ENCODE data around the gene ZNF708. TPM values are rescaled to one million over a fixed set of nuclear protein-coding genes. Genes with fewer than 3 reads are reported as not detected.

The ZNF708 gene
- 37.7 and 38.2 TPM in 2 replicates for total RNA-seq
- 25.3 TPM for total RNA-seq (2013)
- 6.2 and 11.7 TPM in 2 replicates for polyA plus RNA-seq
- 12.0 and 17.6 TPM in 2 replicates for polyA minus RNA-seq

DNA sequence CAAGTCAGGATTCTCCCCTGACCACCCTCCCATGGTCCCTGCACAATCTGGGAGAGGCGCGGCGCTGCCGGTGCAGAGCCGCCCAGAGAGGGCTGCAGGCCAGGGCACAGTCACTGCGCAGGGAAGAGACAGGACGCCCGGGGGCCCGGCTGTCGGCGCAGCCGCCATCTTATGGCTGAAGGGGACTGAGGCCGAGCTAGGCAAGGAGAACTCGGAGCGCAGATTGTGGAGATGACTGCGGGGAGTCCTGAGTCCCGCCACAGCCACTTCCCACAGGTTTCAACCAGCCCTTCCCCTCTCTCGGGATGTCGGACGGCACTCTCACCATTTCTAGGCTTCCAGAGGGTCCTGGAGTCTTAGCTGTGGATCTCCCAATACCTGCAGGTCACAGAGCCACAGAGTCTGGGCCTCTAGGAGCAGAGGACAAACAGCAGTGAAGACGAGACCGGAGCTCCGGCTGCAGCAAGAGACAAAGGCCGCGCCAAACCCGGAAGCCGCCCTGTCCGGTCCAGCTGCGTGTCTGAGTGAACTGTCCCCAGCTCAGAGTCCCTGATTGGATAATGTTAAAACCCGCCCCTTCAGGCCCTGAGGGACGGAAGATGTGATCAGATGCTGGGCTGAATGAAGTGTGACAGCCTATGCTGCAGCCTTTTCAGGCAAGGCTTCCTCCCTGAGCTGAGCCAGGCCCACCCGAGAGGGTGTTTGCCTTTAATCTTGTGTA lies at the start of gene ZNF708:
TSS of gene ZNF708 (minus strand) at position 526 of the 721 bp plus-strand sequence. CDS start at position 328, 198 bp downstream.
- Mint-ChIP-seq H3K27me3 (no peaks in the 10 kb centered on the region), H3K9me3 (ENCODE audit: insufficient read depth) (peaks cover 3% of the 10 kb centered on the region), H3K4me1 (peaks cover 39% of the 10 kb centered on the region), H3K4me3 (peak within 1 kb of the TSS; percentile 99), H3K27ac (peak within 1 kb of the TSS; percentile 99)
- CTCF ChIA-PET = interaction anchor here (0.7 to 1.3 kb wide), 4 partner anchors 28 to 152 kb away, joined by 3 to 7 read pairs (median 3); partner anchors contain the start of gene ZNF738
- Histone ChIP-seq H3K9me3 (ENCODE audit: control extremely low read depth in 1 of 3, control insufficient read depth in 2 of 3, insufficient read depth in 1 of 3, low read length in 2 of 3) (peaks cover 0 to 16% (median 6%) of the 10 kb centered on the region in 3 donors), H3K9ac (ENCODE audit: low read length) (peak within 1 kb of the TSS; percentile 99), H3K79me2 (ENCODE audit: control insufficient read depth, insufficient read depth, low read length) (peaks cover 58% of the 10 kb centered on the region), H4K20me1 (ENCODE audit: control insufficient read depth, insufficient read depth, low read length, poor library complexity, severe bottlenecking) (no peaks in the 10 kb centered on the region), H3K4me1 (ENCODE audit: control insufficient read depth in 2 of 2, insufficient read depth in 2 of 2, low read length in 2 of 2) (peaks cover 9 to 16% of the 10 kb centered on the region in 2 donors), H3K4me3 (ENCODE audit: control extremely low read depth in 1 of 5, extremely low read depth in 1 of 5, insufficient read depth in 1 of 5, low read depth in 2 of 5, low read length in 4 of 5) (peak within 1 kb of the TSS; percentile 85 to 100 (median 96)), H3K4me2 (replicated peaks; ENCODE audit: low read depth, low read length, poor library complexity, severe bottlenecking) (peak within 1 kb of the TSS; percentile 76), H3K27me3 (replicated peaks in 1 of 4; ENCODE audit: control extremely low read depth in 1 of 4, control insufficient read depth in 3 of 4, insufficient read depth in 4 of 4, low read length in 3 of 4) (no peaks in the 10 kb centered on the region), H2AFZ (ENCODE audit: insufficient read depth, low read depth, low read length, poor library complexity, severe bottlenecking) (peak within 1 kb of the TSS; percentile 92), H3K27ac (ENCODE audit: low read length in 2 of 2) (peak within 1 kb of the TSS; percentile 97 to 99), H3K36me3 (replicated peaks in 1 of 2; ENCODE audit: control extremely low read depth in 1 of 2, control insufficient read depth in 1 of 2, extremely low read depth in 1 of 2, insufficient read depth in 2 of 2, low read length in 1 of 2) (peaks cover 0 to 7% of the 10 kb centered on the region in 2 experiments)
- POLR2A ChIA-PET = interaction anchor here (0.6 to 2.6 kb wide), 14 partner anchors 30 to 1944 kb away, joined by 3 to 10 read pairs (median 4); partner anchors contain the start of genes ZNF100, ZNF429, ZNF431 and ZNF493
- DNase-seq (peak; percentile 88), ATAC-seq (ENCODE audit: low read depth) (peak; percentile 99)
- WGBS (ENCODE audit: insufficient coverage) = under 1% methylated on average over 31 of the region's 32 CpGs
- TF ChIP-seq EZH2 (IDR thresholded peaks at IDR 0.05; ENCODE audit: borderline replicate concordance, insufficient read depth, low read depth, low read length, poor library complexity, severe bottlenecking) = no peak
- TF ChIP-seq, protein P1, sequence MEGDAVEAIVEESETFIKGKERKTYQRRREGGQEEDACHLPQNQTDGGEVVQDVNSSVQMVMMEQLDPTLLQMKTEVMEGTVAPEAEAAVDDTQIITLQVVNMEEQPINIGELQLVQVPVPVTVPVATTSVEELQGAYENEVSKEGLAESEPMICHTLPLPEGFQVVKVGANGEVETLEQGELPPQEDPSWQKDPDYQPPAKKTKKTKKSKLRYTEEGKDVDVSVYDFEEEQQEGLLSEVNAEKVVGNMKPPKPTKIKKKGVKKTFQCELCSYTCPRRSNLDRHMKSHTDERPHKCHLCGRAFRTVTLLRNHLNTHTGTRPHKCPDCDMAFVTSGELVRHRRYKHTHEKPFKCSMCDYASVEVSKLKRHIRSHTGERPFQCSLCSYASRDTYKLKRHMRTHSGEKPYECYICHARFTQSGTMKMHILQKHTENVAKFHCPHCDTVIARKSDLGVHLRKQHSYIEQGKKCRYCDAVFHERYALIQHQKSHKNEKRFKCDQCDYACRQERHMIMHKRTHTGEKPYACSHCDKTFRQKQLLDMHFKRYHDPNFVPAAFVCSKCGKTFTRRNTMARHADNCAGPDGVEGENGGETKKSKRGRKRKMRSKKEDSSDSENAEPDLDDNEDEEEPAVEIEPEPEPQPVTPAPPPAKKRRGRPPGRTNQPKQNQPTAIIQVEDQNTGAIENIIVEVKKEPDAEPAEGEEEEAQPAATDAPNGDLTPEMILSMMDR (IDR thresholded peaks at IDR 0.05) = no peak
- intact Hi-C loops (cut with micrococcal nuclease) = loop anchor here (1.0 to 5.0 kb wide), 6 partner anchors 29 to 1292 kb away; partner anchors contain the start of genes ZNF429, ZNF431, ZNF682 and ZNF737

DNA sequence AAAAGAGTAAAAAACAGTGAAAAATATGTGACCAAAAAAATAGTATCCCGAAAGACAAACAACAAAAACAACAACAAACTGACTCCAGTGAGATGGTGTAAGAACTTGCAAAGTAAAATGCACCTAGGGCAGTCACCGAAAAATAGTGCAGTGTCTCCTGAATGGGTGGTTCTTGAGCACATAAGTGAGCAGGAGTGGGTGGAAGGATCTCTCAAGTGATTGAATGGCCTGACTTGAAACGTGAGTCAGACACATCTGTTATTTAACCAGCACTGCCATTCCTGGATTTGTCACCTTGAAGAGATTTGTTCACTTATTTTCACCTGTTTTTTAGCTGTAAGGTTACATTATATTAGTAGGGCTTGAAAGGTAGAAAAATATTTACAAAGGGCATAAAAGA lies 33.1 kb upstream of the ZNF708 start:
- ChIA-PET CTCF (no interaction called here), POLR2A (no interaction called here)
- Mint-ChIP-seq H3K4me1 (peaks cover 13% of the 10 kb centered on the region), H3K4me3 (no peak overlapping the region), H3K27me3 (no peaks in the 10 kb centered on the region), H3K9me3 (ENCODE audit: insufficient read depth) (no peaks in the 10 kb centered on the region), H3K27ac (no peak overlapping the region)
- 100% methylated on average over 1 of the region's 3 CpGs for WGBS (ENCODE audit: insufficient coverage)
- Histone ChIP-seq H3K79me2 (ENCODE audit: control insufficient read depth, insufficient read depth, low read length) (peaks cover 56% of the 10 kb centered on the region), H4K20me1 (ENCODE audit: control insufficient read depth, insufficient read depth, low read length, poor library complexity, severe bottlenecking) (no peaks in the 10 kb centered on the region), H3K9ac (ENCODE audit: low read length) (no peak overlapping the region), H3K36me3 (replicated peaks in 1 of 2; ENCODE audit: control extremely low read depth in 1 of 2, control insufficient read depth in 1 of 2, extremely low read depth in 1 of 2, insufficient read depth in 2 of 2, low read length in 1 of 2) (peaks cover 2 to 21% of the 10 kb centered on the region in 2 experiments), H3K27ac (ENCODE audit: low read length in 2 of 2) (no peak overlapping the region), H3K27me3 (replicated peaks in 1 of 4; ENCODE audit: control extremely low read depth in 1 of 4, control insufficient read depth in 3 of 4, insufficient read depth in 4 of 4, low read length in 3 of 4) (no peaks in the 10 kb centered on the region), H3K9me3 (ENCODE audit: control extremely low read depth in 1 of 3, control insufficient read depth in 2 of 3, insufficient read depth in 1 of 3, low read length in 2 of 3) (peaks cover 0 to 10% (median 0%) of the 10 kb centered on the region in 3 donors), H3K4me1 (ENCODE audit: control insufficient read depth in 2 of 2, insufficient read depth in 2 of 2, low read length in 2 of 2) (peaks cover 0 to 4% of the 10 kb centered on the region in 2 donors), H2AFZ (ENCODE audit: insufficient read depth, low read depth, low read length, poor library complexity, severe bottlenecking) (no peak overlapping the region), H3K4me3 (ENCODE audit: control extremely low read depth in 1 of 5, extremely low read depth in 1 of 5, insufficient read depth in 1 of 5, low read depth in 2 of 5, low read length in 4 of 5) (no peak overlapping the region), H3K4me2 (replicated peaks; ENCODE audit: low read depth, low read length, poor library complexity, severe bottlenecking) (no peak overlapping the region)
- TF ChIP-seq, protein P1 (IDR thresholded peaks at IDR 0.05) = no peak
- TF ChIP-seq EZH2 (IDR thresholded peaks at IDR 0.05; ENCODE audit: borderline replicate concordance, insufficient read depth, low read depth, low read length, poor library complexity, severe bottlenecking) = no peak
- intact Hi-C loops (cut with micrococcal nuclease) = no loop called here
- ATAC-seq (ENCODE audit: low read depth) = no peak
- no peak for DNase-seq

All from B cell (primary cell).